GM19043 (cell line): Measurements from ENCODE around the gene SELENBP1.
"Not testable (repeated sequence)": the region's sequence is repeated elsewhere in the genome, so short reads cannot be mapped to it uniquely, and the experiment has no call there.

ENCODE experiments used
- ATAC-seq: cut with Tn5 transposase; IDR thresholded peaks from one replicate; pipeline ENCODE4 v1.9.1; 2021; ENCODE audit warnings: low read depth; ENCODE audit not compliant: unreplicated experiment

The SELENBP1 gene

GRCh38 chr1:151384584-151384983 is 12.1 kb upstream of the SELENBP1 start:
- ATAC-seq = no peak

GRCh38 chr1:151377150-151377884 is 4.8 kb upstream of the SELENBP1 start:
- ATAC-seq = no peak

GRCh38 chr1:151373196-151373595 is 691 bp upstream of the SELENBP1 start:
- ATAC-seq = no peak

- no peak for ATAC-seq
These were observed 991 bp downstream of the SELENBP1 start for GRCh38 chr1:151371370-151372057.

GRCh38 chr1:151370211-151370911 is 2.1 kb downstream of the SELENBP1 start:
- no peak for ATAC-seq

- no peak for ATAC-seq
These were observed 2.9 kb downstream of the SELENBP1 start for GRCh38 chr1:151369621-151370048.

- no peak for ATAC-seq
These were observed 3.2 kb downstream of the SELENBP1 start for GRCh38 chr1:151369302-151369610.

GRCh38 chr1:151368393-151369301 is 3.9 kb downstream of the SELENBP1 start:
- no peak for ATAC-seq

GRCh38 chr1:151367658-151368392 is 4.7 kb downstream of the SELENBP1 start:
- no peak for ATAC-seq

GRCh38 chr1:151364996-151365395 is 7.5 kb downstream of the SELENBP1 start:
- ATAC-seq = no peak

GRCh38 chr1:151362308-151363155 is 10.0 kb downstream of the SELENBP1 start:
- no peak for ATAC-seq

- no peak for ATAC-seq
These were observed 10.6 kb downstream of the SELENBP1 start for GRCh38 chr1:151361883-151362282.

- ATAC-seq = no peak
These were observed 15.8 kb downstream of the SELENBP1 start for GRCh38 chr1:151356696-151357095.

GRCh38 chr1:151352021-151352718 is 20.3 kb downstream of the SELENBP1 start:
- ATAC-seq = no peak

- ATAC-seq = not testable (repeated sequence)
These were observed 22.2 kb downstream of the SELENBP1 start for GRCh38 chr1:151350323-151350722.

GRCh38 chr1:151347523-151348246 is 24.8 kb downstream of the SELENBP1 start:
- ATAC-seq = no peak

- ATAC-seq = peak; percentile 94
These were observed 25.6 kb downstream of the SELENBP1 start, which contains the start of gene RFX5 for GRCh38 chr1:151346769-151347522. Gene RFX5 (minus strand): TSS chr1:151347252. CDS start chr1:151346320, 932 bp downstream.
